Measurements from ENCODE around the gene SLC23A3.

Gene SLC23A3

DNA sequence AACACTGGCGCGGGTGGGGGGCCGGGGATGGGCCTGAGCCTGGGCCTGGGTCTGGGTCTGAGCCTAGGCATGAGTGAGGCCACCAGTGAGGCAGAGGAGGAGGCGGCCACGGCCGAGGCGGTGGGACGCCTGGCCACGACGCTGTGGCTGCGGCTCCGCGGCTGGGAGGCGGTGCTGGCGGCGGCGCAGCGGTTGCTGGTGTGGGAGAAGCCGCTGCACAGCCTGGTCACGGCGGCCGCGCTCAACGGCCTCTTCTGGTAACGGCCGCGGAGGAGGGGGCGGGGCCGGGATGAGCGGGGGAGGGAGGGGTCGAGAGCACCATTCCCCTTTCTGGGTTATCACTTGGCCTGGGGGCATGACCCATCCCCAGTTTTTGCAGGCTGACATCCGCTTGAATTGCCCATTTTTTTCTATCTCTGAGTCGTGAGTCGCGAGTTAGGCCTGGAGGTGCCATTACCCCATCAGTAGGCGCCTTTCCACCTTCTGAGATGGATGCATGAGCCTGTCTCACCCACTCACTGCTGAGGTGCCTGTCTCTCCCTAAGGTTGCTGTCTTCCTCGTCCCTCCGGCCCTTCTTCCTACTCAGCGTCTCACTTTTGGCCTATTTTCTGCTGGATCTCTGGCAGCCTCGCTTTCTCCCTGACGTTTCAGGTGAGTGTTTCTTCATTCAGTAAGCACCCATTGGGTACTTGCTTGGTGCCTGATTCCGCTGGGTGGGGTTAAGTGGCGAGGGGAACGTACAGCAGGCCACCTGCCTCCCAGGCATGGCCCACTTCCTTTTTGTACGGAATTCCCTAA lies 8.7 kb upstream of the SLC23A3 start:
- in situ Hi-C loops (cut with MboI; ENCODE audit: low sequenced_read_pairs, unreplicated experiment) = no loop called here
- peak; percentile 60 for DNase-seq (ENCODE audit: low spot score)
- TF ChIP-seq, protein P1, sequence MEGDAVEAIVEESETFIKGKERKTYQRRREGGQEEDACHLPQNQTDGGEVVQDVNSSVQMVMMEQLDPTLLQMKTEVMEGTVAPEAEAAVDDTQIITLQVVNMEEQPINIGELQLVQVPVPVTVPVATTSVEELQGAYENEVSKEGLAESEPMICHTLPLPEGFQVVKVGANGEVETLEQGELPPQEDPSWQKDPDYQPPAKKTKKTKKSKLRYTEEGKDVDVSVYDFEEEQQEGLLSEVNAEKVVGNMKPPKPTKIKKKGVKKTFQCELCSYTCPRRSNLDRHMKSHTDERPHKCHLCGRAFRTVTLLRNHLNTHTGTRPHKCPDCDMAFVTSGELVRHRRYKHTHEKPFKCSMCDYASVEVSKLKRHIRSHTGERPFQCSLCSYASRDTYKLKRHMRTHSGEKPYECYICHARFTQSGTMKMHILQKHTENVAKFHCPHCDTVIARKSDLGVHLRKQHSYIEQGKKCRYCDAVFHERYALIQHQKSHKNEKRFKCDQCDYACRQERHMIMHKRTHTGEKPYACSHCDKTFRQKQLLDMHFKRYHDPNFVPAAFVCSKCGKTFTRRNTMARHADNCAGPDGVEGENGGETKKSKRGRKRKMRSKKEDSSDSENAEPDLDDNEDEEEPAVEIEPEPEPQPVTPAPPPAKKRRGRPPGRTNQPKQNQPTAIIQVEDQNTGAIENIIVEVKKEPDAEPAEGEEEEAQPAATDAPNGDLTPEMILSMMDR (IDR thresholded peaks at IDR 0.05; ENCODE audit: borderline replicate concordance, control extremely low read depth, extremely low read depth, insufficient read depth, missing control alignments) = peak; percentile 6

DNA sequence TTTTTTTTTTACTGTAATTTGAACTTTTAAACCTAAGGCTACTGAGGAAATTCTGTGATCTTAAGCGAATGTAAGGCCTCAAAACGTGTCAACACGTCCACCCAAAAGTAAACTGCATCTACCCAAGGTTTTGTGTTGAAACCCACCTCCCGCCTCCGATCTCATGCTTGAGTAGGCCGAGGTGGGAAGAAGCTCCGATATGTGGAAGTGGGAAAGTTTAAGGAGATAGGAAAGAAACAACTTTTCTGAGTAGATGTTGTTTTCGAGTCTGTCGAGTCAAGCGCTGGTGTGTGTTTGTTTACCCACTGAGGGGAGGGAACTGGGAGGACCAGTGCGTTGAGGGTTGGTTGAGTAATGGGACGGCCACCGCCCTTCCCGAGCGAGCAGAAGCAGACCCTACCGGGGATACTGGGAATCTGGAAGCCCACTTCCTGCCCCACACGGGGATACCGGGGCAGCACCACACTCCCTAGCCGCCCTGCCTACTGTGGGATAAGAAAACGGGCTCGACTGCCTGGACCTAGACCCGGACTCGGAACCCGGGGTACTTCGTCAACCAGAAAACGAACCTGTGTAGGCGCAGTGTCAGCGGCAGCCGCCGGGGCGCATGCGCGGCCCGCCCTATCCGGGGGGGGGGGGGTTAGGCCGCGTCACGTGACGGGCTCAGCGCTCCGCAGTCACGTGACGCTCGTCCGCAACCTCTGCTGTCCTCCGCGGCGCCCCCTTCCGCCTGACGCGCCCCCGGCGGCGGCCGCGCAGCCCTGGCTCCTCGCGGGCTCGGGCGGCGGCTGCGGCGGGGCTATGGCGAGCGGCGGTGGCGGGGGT lies 7.9 kb upstream of the SLC23A3 start, which contains the start of gene RETREG2:
Gene RETREG2 (plus strand): TSS at position 724 of the 825 bp plus-strand sequence. CDS start 78 bp downstream, at position 802.
- in situ Hi-C loops (cut with MboI; ENCODE audit: low sequenced_read_pairs, unreplicated experiment) = no loop called here
- TF ChIP-seq, protein P1 (IDR thresholded peaks at IDR 0.05; ENCODE audit: borderline replicate concordance, control extremely low read depth, extremely low read depth, insufficient read depth, missing control alignments) = peak; percentile 63
- peak; percentile 99 for DNase-seq (ENCODE audit: low spot score)

DNA sequence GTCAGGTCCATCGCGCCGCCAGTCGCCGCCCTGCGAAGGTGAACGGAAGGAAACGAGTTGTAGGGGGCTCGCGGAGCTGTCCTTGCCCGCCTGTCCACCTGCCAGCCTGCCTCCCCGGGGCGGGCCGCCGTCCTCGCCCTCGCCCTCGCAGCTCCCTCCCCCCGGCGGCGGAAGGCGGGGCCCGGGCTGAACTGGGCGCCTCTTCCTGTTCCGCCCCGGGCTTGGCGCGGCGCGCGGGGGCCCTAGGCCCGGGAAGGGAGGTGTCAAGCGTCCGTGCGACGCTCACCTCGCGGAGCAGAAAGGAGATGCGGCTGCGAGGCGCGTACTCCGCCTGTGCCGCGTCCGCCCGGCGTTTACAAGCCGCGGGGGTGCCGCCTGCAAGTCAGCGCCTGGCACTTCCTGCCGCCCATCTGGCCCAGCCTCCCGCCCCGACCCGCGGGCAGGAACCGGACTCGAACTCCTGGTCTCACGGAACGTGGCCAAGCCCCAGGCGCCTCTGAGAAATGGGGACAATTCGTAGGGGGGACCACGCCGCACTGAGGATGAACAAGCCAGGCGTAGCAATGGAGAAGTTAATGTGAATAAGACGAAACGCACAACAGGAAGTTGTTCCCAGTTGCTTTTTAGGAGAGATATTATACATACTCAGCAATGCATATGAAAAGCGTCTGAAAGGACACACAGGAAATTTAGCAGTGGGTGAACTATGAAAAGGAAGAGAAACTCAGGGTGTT lies 7.2 kb upstream of the SLC23A3 start, which contains the start of gene CNPPD1:
Gene CNPPD1 (minus strand): TSS at position 108 of the 734 bp plus-strand sequence. CDS start 97 bp downstream, at position 11.
- TF ChIP-seq, protein P1 (IDR thresholded peaks at IDR 0.05; ENCODE audit: borderline replicate concordance, control extremely low read depth, extremely low read depth, insufficient read depth, missing control alignments) = no peak
- in situ Hi-C loops (cut with MboI; ENCODE audit: low sequenced_read_pairs, unreplicated experiment) = no loop called here
- peak; percentile 94 for DNase-seq (ENCODE audit: low spot score)

DNA sequence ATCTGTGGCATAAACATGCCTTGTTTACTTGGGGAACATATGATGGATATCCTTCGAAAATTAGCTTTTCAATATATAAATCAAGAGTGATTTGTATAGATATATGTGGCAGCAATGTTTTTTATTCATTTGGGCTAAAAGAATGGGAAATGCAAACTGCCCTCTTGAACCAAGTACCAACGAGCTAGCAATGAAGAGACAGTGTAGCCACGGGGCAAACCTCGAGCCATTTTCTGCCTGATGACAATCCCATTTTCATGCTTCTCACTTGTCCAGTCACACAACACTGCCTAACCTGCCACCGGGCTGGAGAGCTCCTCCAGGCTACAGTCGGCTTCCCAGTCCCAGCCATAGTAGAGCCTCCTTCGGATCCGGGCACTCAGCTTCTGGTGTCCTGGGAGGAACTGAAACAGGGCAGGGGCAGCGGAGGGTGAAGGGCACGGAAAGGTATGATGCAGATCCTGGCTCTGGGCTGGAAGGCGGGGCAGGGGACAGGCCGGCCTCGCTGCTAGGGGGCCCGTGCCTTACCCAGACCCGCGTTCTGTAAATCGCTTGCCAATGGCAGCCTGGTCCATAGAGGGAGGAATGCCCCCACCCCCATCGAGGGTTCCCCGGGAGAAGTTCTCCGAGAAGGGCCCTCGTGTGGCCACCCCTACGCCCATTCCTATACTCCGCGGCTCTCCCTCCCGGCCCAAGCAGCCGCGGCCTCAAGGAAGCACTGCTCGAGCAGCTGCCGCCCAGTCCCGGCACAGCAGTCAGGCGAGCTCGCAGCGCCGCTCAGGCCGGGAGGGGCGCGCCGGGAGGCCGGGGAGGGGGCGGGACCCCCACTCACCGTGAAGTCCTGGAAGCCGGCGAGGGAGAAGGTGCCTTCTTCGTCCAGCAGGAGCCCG lies 6.3 kb upstream of the SLC23A3 start:
- TF ChIP-seq, protein P1 (IDR thresholded peaks at IDR 0.05; ENCODE audit: borderline replicate concordance, control extremely low read depth, extremely low read depth, insufficient read depth, missing control alignments) = no peak
- in situ Hi-C loops (cut with MboI; ENCODE audit: low sequenced_read_pairs, unreplicated experiment) = no loop called here
- peak; percentile 46 for DNase-seq (ENCODE audit: low spot score)

DNA sequence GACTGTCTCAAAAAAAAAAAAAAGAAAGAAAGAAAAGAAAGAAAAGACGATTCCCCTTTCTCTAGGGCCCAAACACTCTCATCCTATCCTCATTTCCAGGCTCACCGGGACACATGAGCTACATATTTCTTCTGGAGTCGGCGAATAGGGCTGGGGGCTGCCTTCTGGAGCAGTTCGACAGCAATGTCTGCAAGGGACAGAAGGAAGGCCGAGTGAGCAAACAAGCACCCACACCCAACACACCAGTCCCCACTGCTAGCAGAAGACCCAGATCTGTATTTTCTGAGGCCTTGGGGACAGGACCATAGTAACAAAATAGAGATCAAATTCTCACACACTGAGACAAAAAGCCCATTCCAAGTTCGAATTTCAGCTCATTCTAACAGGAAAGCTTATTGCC lies 5.7 kb upstream of the SLC23A3 start:
- DNase-seq (ENCODE audit: low spot score) = no peak
- TF ChIP-seq, protein P1 (IDR thresholded peaks at IDR 0.05; ENCODE audit: borderline replicate concordance, control extremely low read depth, extremely low read depth, insufficient read depth, missing control alignments) = no peak
- in situ Hi-C loops (cut with MboI; ENCODE audit: low sequenced_read_pairs, unreplicated experiment) = no loop called here

Data from GM13976 (cell line).